ENCODE data around the gene HES4.

Gene HES4, protein sequence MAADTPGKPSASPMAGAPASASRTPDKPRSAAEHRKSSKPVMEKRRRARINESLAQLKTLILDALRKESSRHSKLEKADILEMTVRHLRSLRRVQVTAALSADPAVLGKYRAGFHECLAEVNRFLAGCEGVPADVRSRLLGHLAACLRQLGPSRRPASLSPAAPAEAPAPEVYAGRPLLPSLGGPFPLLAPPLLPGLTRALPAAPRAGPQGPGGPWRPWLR

DNA sequence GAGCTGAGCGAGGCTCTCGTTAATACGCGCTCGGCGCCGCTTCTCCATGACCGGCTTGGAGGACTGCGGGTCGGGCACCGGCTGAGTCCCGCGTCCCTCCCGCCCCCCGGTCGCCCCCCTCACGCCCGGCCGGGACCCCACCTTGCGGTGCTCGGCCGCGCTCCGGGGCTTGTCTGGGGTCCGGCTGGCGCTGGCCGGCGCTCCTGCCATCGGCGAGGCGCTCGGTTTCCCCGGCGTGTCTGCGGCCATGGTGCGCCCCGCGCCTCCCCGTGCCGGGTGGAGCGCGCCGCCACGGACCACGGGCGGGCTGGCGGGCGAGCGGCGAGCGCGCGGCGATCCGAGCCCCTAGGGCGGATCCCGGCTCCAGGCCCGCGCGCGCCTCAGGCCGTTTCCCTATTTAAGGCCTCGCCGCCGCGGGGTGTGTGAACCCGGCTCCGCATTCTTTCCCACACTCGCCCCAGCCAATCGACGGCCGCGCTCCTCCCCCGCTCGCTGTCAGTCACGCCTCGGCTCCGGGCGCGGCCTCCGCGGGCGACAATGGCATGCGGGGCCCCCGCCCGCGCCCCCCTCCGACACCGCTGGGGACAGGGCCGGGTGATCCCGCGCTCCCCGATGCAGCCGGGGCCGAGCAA is at the start of gene HES4:
HES4 (minus strand) TSS at position 373 of the 632 bp plus-strand sequence; CDS start at position 249, 124 bp downstream.
- peaks cover 81% of the 10 kb centered on the region for H3K27me3 ChIP-seq (replicated peaks; ENCODE audit: insufficient read depth, low read length)
- no peaks in the 10 kb centered on the region for H3K79me2 ChIP-seq (ENCODE audit: low read length)
- H3K4me3 ChIP-seq (ENCODE audit: low read length), result no peak within 1 kb of the TSS
- TF ChIP-seq EZH2phosphoT487 (IDR thresholded peaks at IDR 0.05; ENCODE audit: low read length) (no peak), EZH2 (optimal IDR thresholded peaks at IDR 0.05; ENCODE audit: low read depth, low read length) (no peak)
- TF ChIP-seq, protein P1, sequence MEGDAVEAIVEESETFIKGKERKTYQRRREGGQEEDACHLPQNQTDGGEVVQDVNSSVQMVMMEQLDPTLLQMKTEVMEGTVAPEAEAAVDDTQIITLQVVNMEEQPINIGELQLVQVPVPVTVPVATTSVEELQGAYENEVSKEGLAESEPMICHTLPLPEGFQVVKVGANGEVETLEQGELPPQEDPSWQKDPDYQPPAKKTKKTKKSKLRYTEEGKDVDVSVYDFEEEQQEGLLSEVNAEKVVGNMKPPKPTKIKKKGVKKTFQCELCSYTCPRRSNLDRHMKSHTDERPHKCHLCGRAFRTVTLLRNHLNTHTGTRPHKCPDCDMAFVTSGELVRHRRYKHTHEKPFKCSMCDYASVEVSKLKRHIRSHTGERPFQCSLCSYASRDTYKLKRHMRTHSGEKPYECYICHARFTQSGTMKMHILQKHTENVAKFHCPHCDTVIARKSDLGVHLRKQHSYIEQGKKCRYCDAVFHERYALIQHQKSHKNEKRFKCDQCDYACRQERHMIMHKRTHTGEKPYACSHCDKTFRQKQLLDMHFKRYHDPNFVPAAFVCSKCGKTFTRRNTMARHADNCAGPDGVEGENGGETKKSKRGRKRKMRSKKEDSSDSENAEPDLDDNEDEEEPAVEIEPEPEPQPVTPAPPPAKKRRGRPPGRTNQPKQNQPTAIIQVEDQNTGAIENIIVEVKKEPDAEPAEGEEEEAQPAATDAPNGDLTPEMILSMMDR (IDR thresholded peaks at IDR 0.05; ENCODE audit: low read length), result no peak
- no peaks in the 10 kb centered on the region for H3K9me3 ChIP-seq (replicated peaks; ENCODE audit: insufficient read depth, low read length)
- no peak within 1 kb of the TSS for H3K9ac ChIP-seq (ENCODE audit: low read length)
- H3F3A ChIP-seq (ENCODE audit: insufficient read depth, low read length), result no peaks in the 10 kb centered on the region
- H4K20me1 ChIP-seq (ENCODE audit: insufficient read depth, low read length), result no peaks in the 10 kb centered on the region
- no peaks in the 10 kb centered on the region for H3K9me2 ChIP-seq (replicated peaks; ENCODE audit: insufficient read depth, low read length)
- no peak for DNase-seq
- no peak within 1 kb of the TSS for H3K4me2 ChIP-seq (ENCODE audit: low read depth, low read length)
- H3K27ac ChIP-seq (ENCODE audit: low read length), result no peak within 1 kb of the TSS
- H3K36me3 ChIP-seq (replicated peaks; ENCODE audit: insufficient read depth, low read length), result no peaks in the 10 kb centered on the region
- no peak within 1 kb of the TSS for H2AFZ ChIP-seq (ENCODE audit: low read length)
- no peaks in the 10 kb centered on the region for H3K4me1 ChIP-seq (ENCODE audit: low read length)

DNA sequence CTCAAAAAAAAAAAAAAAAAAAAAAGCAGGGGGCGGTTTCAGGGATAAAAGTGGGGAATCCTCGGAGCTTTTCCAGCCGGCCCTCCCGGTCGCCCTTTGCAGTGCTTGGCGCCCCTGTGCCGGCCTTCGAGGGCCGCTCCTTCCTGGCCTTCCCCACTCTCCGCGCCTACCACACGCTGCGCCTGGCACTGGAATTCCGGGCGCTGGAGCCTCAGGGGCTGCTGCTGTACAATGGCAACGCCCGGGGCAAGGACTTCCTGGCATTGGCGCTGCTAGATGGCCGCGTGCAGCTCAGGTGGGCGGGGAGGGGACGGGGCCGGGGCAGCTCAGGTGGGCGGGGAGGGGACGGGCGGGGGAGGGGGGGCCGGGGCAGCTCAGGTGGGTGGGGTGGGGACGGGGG is 48.9 kb upstream of the HES4 start:
- Histone ChIP-seq H3K4me3 (ENCODE audit: low read length) (no peak overlapping the region), H3F3A (ENCODE audit: insufficient read depth, low read length) (no peaks in the 10 kb centered on the region), H3K79me2 (ENCODE audit: low read length) (no peaks in the 10 kb centered on the region), H2AFZ (ENCODE audit: low read length) (no peak overlapping the region), H3K4me1 (ENCODE audit: low read length) (no peaks in the 10 kb centered on the region), H3K9me2 (replicated peaks; ENCODE audit: insufficient read depth, low read length) (no peaks in the 10 kb centered on the region), H3K4me2 (ENCODE audit: low read depth, low read length) (no peak overlapping the region), H4K20me1 (ENCODE audit: insufficient read depth, low read length) (no peaks in the 10 kb centered on the region), H3K36me3 (replicated peaks; ENCODE audit: insufficient read depth, low read length) (no peaks in the 10 kb centered on the region), H3K27ac (ENCODE audit: low read length) (no peak overlapping the region), H3K9ac (ENCODE audit: low read length) (no peak overlapping the region), H3K27me3 (replicated peaks; ENCODE audit: insufficient read depth, low read length) (peaks cover 71% of the 10 kb centered on the region), H3K9me3 (replicated peaks; ENCODE audit: insufficient read depth, low read length) (no peaks in the 10 kb centered on the region)
- no peak for TF ChIP-seq EZH2phosphoT487 (IDR thresholded peaks at IDR 0.05; ENCODE audit: low read length)
- TF ChIP-seq, protein P1 (IDR thresholded peaks at IDR 0.05; ENCODE audit: low read length), result no peak
- no peak for TF ChIP-seq EZH2 (optimal IDR thresholded peaks at IDR 0.05; ENCODE audit: low read depth, low read length)
- no peak for DNase-seq

DNA sequence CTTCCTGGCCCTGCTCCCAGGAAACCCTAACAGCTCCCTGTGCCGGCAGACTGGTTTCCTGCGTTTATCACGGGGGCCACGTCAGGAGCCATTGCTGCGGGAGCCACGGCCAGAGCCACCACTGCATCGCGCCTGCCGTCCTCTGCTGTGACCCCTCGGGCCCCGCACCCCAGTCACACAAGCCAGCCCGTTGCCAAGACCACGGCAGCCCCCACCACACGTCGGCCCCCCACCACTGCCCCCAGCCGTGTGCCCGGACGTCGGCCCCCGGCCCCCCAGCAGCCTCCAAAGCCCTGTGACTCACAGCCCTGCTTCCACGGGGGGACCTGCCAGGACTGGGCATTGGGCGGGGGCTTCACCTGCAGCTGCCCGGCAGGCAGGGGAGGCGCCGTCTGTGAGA is 48.1 kb upstream of the HES4 start:
- no peak overlapping the region for H3K4me3 ChIP-seq (ENCODE audit: low read length)
- no peaks in the 10 kb centered on the region for H3F3A ChIP-seq (ENCODE audit: insufficient read depth, low read length)
- H3K4me2 ChIP-seq (ENCODE audit: low read depth, low read length), result no peak overlapping the region
- H3K79me2 ChIP-seq (ENCODE audit: low read length), result no peaks in the 10 kb centered on the region
- no peaks in the 10 kb centered on the region for H3K36me3 ChIP-seq (replicated peaks; ENCODE audit: insufficient read depth, low read length)
- no peak overlapping the region for H2AFZ ChIP-seq (ENCODE audit: low read length)
- H3K27me3 ChIP-seq (replicated peaks; ENCODE audit: insufficient read depth, low read length), result peaks cover 70% of the 10 kb centered on the region
- H3K27ac ChIP-seq (ENCODE audit: low read length), result no peak overlapping the region
- no peak for DNase-seq
- no peak overlapping the region for H3K9ac ChIP-seq (ENCODE audit: low read length)
- no peaks in the 10 kb centered on the region for H4K20me1 ChIP-seq (ENCODE audit: insufficient read depth, low read length)
- H3K9me3 ChIP-seq (replicated peaks; ENCODE audit: insufficient read depth, low read length), result no peaks in the 10 kb centered on the region
- no peaks in the 10 kb centered on the region for H3K9me2 ChIP-seq (replicated peaks; ENCODE audit: insufficient read depth, low read length)
- TF ChIP-seq EZH2phosphoT487 (IDR thresholded peaks at IDR 0.05; ENCODE audit: low read length), result no peak
- TF ChIP-seq, protein P1 (IDR thresholded peaks at IDR 0.05; ENCODE audit: low read length), result no peak
- H3K4me1 ChIP-seq (ENCODE audit: low read length), result no peaks in the 10 kb centered on the region

Data from MM.1S (cell line).